Measurements from ENCODE around the gene TMEM150C.
A peak's percentile ranks its signal among the peaks of the same experiment; 100 is the strongest.
"Not testable (repeated sequence)": the region's sequence is repeated elsewhere in the genome, so short reads cannot be mapped to it uniquely, and the experiment has no call there.

Gene TMEM150C

GRCh38 chr4:82473621-82474164 lies 88.1 kb downstream of the TMEM150C start:
- DNase-seq (ENCODE audit: low read depth), result no peak

- DNase-seq (ENCODE audit: low read depth), result not testable (repeated sequence)
Observed at GRCh38 chr4:82473080-82473479, 88.7 kb downstream of the TMEM150C start.

DNA sequence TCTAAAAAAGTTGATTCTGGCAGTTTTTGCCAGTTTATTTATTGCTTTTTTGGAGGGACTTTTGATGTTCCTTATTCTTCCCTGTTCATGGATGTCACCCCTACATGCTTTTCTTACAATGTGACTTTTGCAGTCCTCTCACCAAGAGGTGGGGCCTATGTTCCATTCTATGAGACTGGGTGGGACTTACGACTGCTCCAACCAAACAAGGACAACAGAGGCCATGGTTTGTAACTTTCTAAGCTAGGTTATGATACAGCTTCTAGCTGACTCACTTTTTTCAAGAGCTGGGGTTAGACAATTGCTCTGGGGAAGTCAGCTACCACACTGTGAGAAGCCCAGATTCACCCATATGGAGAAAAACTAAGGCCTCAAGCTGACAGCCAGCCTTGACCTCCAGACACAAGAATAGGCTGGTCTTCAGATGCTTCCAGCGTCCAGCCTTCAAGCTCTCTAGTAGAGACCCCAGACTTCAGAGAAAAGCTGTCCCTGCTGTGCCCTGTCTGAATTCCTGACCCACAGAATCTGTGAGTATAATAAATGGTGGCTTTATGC lies 91.9 kb downstream of the TMEM150C start:
- DNase-seq (ENCODE audit: low read depth), result peak; percentile 82

DNA sequence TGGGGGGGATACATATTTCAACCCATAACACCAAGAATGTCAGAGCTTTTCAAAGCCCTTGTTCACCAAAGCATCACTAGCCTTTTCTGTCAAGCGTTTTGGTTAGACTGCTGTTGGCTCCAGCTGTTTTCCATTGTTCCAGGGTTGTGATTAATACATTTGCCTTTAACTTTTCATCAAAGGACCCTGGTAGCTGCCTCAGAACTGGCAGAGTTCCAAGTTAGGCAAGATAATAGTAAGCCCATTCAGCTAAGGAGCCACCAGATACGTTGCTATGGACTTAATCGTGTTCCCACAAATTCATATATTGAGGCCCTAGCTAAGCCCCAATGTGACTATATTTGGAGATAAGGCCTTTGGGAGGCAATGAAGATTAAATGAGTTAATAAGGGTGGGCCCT lies 94.3 kb downstream of the TMEM150C start:
- no peak for DNase-seq (ENCODE audit: low read depth)

GRCh38 chr4:82463221-82463620 lies 98.6 kb downstream of the TMEM150C start:
- no peak for DNase-seq (ENCODE audit: low read depth)

- peak; percentile 85 for DNase-seq (ENCODE audit: low read depth)
Observed at GRCh38 chr4:82462415-82462831, 99.4 kb downstream of the TMEM150C start.

- no peak for DNase-seq (ENCODE audit: low read depth)
Observed at GRCh38 chr4:82461710-82462109, 100.1 kb downstream of the TMEM150C start.

DNA sequence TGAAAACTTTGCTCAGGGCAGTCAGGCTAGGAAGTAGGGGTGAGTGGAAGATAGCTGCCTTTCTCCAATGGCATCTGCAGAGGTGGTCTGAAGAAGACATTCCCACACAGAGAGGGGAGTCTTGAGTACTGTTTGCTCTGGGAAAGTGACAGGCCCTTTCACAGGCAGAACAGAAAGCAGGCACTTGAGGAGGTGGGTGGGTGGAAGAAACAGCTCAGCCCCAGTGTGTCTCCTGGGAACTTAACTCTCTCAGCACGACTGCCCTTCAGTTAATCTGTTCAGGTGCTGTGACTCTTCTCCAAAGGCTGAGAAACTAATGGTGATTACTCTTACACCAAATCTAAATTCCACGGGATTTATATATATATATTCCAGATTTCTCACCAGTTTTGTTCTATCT lies 103.1 kb downstream of the TMEM150C start:
- DNase-seq (ENCODE audit: low read depth), result no peak

DNA sequence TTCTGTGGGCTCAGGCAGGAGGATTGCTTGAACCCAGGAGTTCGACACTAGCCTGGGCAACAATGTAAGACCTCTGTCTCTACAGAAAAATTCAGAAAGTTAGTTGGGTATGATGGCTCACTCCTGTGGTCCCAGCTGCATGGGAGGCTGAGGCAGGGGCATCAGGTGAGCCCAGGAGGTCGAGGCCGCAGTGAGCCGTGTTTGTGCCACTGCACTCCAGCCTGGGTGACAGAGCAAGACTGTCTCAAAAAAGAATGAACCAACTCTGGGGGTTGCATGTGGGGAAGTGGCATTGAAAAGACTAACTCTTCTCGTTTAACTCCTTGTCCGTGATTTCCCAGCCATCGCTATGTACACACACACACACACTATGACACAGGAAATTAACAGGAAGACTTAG lies 104.5 kb downstream of the TMEM150C start:
- no peak for DNase-seq (ENCODE audit: low read depth)

GRCh38 chr4:82452026-82452425 lies 109.8 kb downstream of the TMEM150C start:
- DNase-seq (ENCODE audit: low read depth), result no peak

GRCh38 chr4:82450966-82451755 lies 110.6 kb downstream of the TMEM150C start:
- DNase-seq (ENCODE audit: low read depth), result no peak

DNA sequence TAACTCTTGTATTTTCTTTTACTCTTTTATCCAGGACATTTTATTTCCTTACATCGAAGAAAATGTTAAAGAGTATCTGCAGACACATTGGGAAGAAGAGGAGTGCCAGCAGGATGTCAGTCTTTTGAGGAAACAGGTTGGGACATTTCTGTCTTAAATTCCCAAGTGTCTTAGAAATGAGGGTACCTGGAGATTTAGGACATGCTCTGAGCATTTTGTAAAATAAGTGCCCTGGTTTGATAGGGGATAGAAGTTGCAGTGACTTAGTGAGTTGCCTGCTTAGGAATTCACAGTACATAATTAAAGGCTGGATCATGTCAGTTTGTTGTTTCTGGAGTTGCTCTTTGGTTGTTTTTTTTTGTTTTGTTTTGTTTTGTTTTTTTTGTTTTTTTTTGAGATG lies 113.9 kb downstream of the TMEM150C start:
- no peak for DNase-seq (ENCODE audit: low read depth)

DNA sequence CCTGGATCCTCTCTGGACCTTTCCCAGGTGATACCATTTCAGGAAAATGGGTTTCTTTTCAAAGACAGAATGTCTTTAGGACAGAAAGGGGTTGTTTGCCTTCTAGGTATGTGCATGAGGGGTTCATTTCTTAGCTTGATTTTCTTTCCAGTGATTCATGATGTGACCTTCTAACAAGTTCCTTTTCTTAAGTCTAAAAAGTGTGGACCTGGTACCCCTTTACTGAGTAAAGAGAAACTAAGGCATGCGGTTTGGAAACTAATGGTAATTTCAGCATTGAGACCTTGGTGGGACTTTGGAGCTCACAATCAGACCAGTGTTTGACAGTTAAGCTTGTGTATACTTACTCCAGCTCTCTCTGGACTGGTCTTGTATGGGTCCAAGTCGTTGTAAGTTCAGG lies 122.7 kb downstream of the TMEM150C start:
- DNase-seq (ENCODE audit: low read depth), result no peak

GRCh38 chr4:82437285-82438005 lies 124.3 kb downstream of the TMEM150C start:
- peak; percentile 34 for DNase-seq (ENCODE audit: low read depth)

- DNase-seq (ENCODE audit: low read depth), result no peak
Observed at GRCh38 chr4:82436780-82437179, 125.0 kb downstream of the TMEM150C start.

DNA sequence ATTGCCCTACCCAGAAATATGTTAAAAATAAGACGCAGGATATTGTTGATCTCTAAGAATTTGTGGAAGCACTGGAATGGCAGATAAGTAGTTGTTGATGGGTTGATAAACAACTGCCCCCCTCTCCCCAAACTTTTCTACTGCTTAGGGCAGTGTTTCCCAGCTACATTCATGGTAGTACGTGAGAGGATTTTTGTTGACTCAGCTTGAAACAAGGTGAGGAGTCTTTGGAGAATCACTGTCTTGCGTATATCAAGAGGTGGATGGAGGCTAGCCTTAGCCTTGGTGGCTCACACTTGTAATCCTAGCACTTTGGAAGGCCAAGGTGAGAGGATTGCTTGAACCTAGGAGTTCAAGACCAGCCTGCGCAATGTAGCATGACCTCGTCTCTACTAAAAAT lies 125.7 kb downstream of the TMEM150C start:
- no peak for DNase-seq (ENCODE audit: low read depth)

DNA sequence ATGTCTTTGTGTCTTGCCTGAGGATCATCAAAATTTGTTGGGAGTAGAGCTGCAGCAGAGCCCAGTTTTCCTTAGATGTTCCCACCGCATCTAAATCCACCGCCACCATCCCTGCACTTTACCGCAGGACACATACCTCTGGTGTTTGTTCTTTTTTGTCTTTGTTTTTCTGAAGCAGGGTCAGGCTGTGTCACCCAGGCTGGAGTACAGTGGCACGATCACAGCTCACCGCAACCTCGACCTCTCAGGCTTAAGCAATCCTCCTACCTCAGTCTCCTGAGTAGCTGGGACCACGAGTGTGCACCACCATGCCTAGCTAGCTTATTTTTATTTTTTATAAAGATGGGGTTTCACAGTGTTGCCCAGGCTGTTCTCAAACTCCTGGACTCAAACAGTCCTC lies 126.8 kb downstream of the TMEM150C start:
- no peak for DNase-seq (ENCODE audit: low read depth)

DNA sequence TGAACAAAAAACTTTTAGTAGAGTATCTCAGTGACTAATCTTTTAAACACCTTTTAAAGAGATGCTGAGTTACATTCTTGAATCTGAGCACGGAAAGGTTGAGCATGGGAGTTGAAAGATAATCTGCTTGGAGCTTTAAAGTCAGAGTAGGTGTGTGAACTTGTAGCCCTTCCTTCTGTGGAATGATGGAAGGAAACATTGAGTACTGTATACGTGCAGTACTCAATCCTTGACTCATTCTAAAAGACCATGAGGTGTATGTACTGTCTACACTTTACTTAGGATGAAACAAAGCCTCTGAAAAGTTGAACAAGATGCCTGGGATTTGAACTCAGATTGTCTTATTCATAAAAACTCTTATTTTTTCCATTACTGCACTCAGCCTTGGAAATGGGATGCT lies 128.0 kb downstream of the TMEM150C start:
- no peak for DNase-seq (ENCODE audit: low read depth)

All from EH (cell line).